SK-N-SH treated with all-trans-retinoic acid at 6 μM for 48 hours (cell line): ENCODE measurements around the gene C1R.

Experiments used
- ARNTL ChIP-seq: fragments of 450-650 bp; formaldehyde crosslinking; IDR thresholded peaks from 2 replicates; pipeline ENCODE4 v1.5.0; 2020; ENCODE audit warnings: low read depth, mild to moderate bottlenecking, moderate library complexity, borderline replicate concordance
- CREB5 ChIP-seq: fragments of 250-450 bp; sonication (Bioruptor Pico); IDR thresholded peaks from 2 replicates; pipeline ENCODE4 v1.5.1; 2020; ENCODE audit warnings: low read depth, mild to moderate bottlenecking, moderate library complexity
- ESRRG ChIP-seq: fragments of 250-450 bp; sonication (Bioruptor Pico); IDR thresholded peaks from 2 replicates; pipeline ENCODE4 v1.6.1; 2021; ENCODE audit warnings: mild to moderate bottlenecking
- PATZ1 ChIP-seq: fragments of 250-450 bp; sonication (Bioruptor Pico); IDR thresholded peaks from 2 replicates; pipeline ENCODE4 v1.8.0; 2020; ENCODE audit warnings: mild to moderate bottlenecking, moderate library complexity, borderline replicate concordance
- POU6F1 ChIP-seq: fragments of 250-450 bp; sonication (Bioruptor Pico); IDR thresholded peaks from 2 replicates; pipeline ENCODE4 v1.8.0; 2021; ENCODE audit warnings: low read depth, mild to moderate bottlenecking, moderate library complexity, borderline replicate concordance
- PPARA ChIP-seq: fragments of 250-450 bp; sonication (Bioruptor Pico); IDR thresholded peaks from 2 replicates; pipeline ENCODE4 v1.5.0; 2020; ENCODE audit warnings: mild to moderate bottlenecking, borderline replicate concordance
- RARB ChIP-seq: fragments of 250-450 bp; sonication (Bioruptor Pico); IDR thresholded peaks from 2 replicates; pipeline ENCODE4 v1.8.0; 2021; ENCODE audit warnings: mild to moderate bottlenecking, moderate library complexity
- TSHZ2 ChIP-seq: fragments of 250-450 bp; sonication (Bioruptor Pico); IDR thresholded peaks from 2 replicates; pipeline ENCODE4 v1.5.0; 2020; ENCODE audit warnings: mild to moderate bottlenecking, moderate library complexity
- ZC3H10 ChIP-seq: fragments of 250-450 bp; sonication (Bioruptor Pico); IDR thresholded peaks from 2 replicates; pipeline ENCODE4 v1.5.1; 2021; ENCODE audit warnings: mild to moderate bottlenecking, moderate library complexity
- ZFP30 ChIP-seq: fragments of 450-650 bp; formaldehyde crosslinking; IDR thresholded peaks from 2 replicates; pipeline ENCODE4 v1.5.0; 2022; ENCODE audit warnings: mild to moderate bottlenecking, moderate library complexity
- ZNF70 ChIP-seq: fragments of 450-650 bp; formaldehyde crosslinking; IDR thresholded peaks from 2 replicates; pipeline ENCODE4 v1.5.0; 2020; ENCODE audit warnings: mild to moderate bottlenecking, moderate library complexity
- ZNF8 ChIP-seq: fragments of 450-650 bp; formaldehyde crosslinking; IDR thresholded peaks from 2 replicates; pipeline ENCODE4 v1.5.0; 2020; ENCODE audit warnings: mild to moderate bottlenecking, moderate library complexity

- TF ChIP-seq PPARA (CRISPR knock-in tag) (no peak), ESRRG (no peak), POU6F1 (CRISPR knock-in tag) (no peak), TSHZ2 (CRISPR knock-in tag) (no peak), ZC3H10 (no peak), RARB (CRISPR knock-in tag) (no peak), ARNTL (CRISPR knock-in tag) (no peak), ZNF70 (no peak), PATZ1 (CRISPR knock-in tag) (no peak), ZFP30 (CRISPR knock-in tag) (no peak), CREB5 (CRISPR knock-in tag) (no peak), ZNF8 (CRISPR knock-in tag) (no peak)
These were observed 11.2 kb downstream of the C1R start for GRCh38 chr12:7081037-7081436.
